Fibroblast of peridontal ligament (primary cell): ENCODE measurements around the gene TMEM86B.
"Not testable (repeated sequence)": the region's sequence is repeated elsewhere in the genome, so short reads cannot be mapped to it uniquely, and the experiment has no call there.

Source experiments
- DNase-seq: peaks from one replicate; pipeline ENCODE4 v3.0.0-alpha.2; 2010; ENCODE audit errors: extremely low read depth

Gene TMEM86B

GRCh38 chr19:55220525-55220924, 8.0 kb downstream of the TMEM86B start:
- DNase-seq = no peak

- DNase-seq = peak; percentile 99
These were observed 11.9 kb downstream of the TMEM86B start for GRCh38 chr19:55216461-55217198.

GRCh38 chr19:55213547-55213946, 15.0 kb downstream of the TMEM86B start:
- no peak for DNase-seq

GRCh38 chr19:55212447-55212846, 16.1 kb downstream of the TMEM86B start:
- DNase-seq = no peak

- DNase-seq = peak; percentile 87
These were observed 18.7 kb downstream of the TMEM86B start for GRCh38 chr19:55209693-55210472.

- DNase-seq = no peak
These were observed 19.5 kb downstream of the TMEM86B start, which contains the start of gene PTPRH for GRCh38 chr19:55208880-55209692. Gene PTPRH, minus strand, starts transcription at chr19:55209501. Its CDS starts 68 bp downstream, at chr19:55209433.

GRCh38 chr19:55206664-55207500, 21.7 kb downstream of the TMEM86B start:
- peak; percentile 71 for DNase-seq

GRCh38 chr19:55202199-55202598, 26.4 kb downstream of the TMEM86B start:
- not testable (repeated sequence) for DNase-seq

GRCh38 chr19:55199620-55200204, 28.9 kb downstream of the TMEM86B start:
- no peak for DNase-seq

- DNase-seq = no peak
These were observed 29.9 kb downstream of the TMEM86B start for GRCh38 chr19:55198651-55199050.

- DNase-seq = no peak
These were observed 31.0 kb downstream of the TMEM86B start for GRCh38 chr19:55197528-55197927.

- no peak for DNase-seq
These were observed 31.8 kb downstream of the TMEM86B start for GRCh38 chr19:55196803-55197202.

- DNase-seq = no peak
These were observed 35.1 kb downstream of the TMEM86B start for GRCh38 chr19:55193481-55193880.

GRCh38 chr19:55189403-55189835, 39.1 kb downstream of the TMEM86B start:
- DNase-seq = peak; percentile 92

GRCh38 chr19:55188625-55189024, 39.9 kb downstream of the TMEM86B start:
- no peak for DNase-seq

- DNase-seq = no peak
These were observed 42.5 kb downstream of the TMEM86B start for GRCh38 chr19:55186080-55186479.

- no peak for DNase-seq
These were observed 46.8 kb downstream of the TMEM86B start for GRCh38 chr19:55181740-55182139.

- no peak for DNase-seq
These were observed 48.7 kb downstream of the TMEM86B start, which contains the start of gene SYT5 for GRCh38 chr19:55179606-55180484. Gene SYT5, minus strand, starts transcription at chr19:55180289. Its CDS starts 1,248 bp downstream, at chr19:55179041.

- peak; percentile 65 for DNase-seq
These were observed 49.6 kb downstream of the TMEM86B start for GRCh38 chr19:55178781-55179599.
